Endometrium (tissue), 2 donors: ENCODE measurements around the gene RCSD1.
"Not testable (repeated sequence)": the region's sequence is repeated elsewhere in the genome, so short reads cannot be mapped to it uniquely, and the experiment has no call there.

Experiments used
- FAIRE-seq: peaks from 2 replicates; lab custom pipeline; 2012; peaks lifted over from hg19 to GRCh38; lab: Jason Lieb, UNC
- donor health status: control.
- donor health status: control.

RCSD1 gene, protein sequence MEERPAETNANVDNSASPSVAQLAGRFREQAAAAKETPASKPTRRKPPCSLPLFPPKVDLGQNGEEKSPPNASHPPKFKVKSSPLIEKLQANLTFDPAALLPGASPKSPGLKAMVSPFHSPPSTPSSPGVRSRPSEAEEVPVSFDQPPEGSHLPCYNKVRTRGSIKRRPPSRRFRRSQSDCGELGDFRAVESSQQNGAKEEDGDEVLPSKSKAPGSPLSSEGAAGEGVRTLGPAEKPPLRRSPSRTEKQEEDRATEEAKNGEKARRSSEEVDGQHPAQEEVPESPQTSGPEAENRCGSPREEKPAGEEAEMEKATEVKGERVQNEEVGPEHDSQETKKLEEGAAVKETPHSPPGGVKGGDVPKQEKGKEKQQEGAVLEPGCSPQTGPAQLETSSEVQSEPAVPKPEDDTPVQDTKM

DNA sequence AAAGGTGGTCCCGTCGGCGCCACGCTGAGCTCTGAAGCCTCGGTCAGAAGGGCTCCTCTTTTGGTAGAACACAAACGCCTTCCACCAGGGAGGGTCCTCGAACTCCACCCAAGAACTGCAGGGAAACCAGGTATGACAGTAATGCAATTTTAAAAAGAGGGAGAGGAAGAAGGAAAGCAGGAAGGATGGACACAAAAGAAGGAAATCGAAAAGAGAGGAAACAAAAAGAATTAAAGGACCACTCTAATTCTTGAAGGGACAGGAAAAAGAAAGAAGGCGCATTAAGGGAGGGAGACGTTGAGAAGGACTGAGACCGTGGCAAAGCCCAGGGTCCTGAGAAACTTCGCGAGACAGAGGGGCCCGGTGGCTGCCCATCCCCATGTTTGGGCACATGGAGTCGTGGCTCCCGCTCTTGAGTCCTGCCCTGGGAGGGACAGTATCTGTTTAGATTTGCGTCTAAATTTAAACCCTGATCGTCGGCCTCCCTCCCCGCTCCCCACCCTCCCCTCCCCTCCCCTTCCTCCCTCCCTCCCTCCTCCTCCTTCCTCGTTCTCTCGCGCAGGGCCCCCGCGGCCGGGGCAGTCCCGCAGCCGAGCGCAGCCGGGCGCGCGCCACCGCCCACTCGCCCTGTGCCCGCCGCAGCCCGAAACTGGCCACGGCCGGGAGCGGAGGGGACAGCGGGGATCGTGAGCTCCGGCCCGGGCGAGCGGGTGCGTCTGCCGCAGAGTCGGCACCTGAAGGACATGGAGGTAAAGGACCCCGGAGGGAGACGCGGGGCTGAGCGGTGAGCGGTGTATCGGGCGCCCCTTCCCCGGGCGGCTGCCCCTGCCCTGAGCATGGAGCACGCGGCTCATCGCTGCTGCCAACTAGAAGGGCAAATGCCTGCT, at the start of gene RCSD1:
RCSD1 (plus strand) TSS at position 552 of the 887 bp plus-strand sequence; CDS start at position 744, 192 bp downstream.
- no peak for FAIRE-seq

- FAIRE-seq = no peak
Observed at GRCh38 chr1:167582064-167582463, 48.0 kb upstream of the RCSD1 start.

DNA sequence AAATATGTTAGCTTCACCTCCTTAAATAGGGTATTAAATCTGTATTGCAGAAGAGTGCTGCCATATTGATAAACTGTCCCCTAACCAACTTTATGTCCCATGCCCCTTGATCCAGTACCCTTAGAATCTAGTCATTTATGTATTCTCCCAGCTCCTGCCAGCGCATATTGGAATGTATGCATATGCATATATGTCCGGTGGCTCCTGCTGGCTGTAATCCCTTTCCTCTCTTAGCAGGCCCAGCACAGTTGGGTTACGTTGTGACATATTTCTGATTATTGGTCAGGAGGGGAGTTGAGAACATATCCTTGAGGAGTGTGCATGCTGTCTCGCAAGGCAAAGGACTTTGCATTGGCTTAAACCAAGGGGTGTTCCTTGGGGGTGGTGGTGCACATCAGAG, 47.3 kb upstream of the RCSD1 start:
- FAIRE-seq = no peak

DNA sequence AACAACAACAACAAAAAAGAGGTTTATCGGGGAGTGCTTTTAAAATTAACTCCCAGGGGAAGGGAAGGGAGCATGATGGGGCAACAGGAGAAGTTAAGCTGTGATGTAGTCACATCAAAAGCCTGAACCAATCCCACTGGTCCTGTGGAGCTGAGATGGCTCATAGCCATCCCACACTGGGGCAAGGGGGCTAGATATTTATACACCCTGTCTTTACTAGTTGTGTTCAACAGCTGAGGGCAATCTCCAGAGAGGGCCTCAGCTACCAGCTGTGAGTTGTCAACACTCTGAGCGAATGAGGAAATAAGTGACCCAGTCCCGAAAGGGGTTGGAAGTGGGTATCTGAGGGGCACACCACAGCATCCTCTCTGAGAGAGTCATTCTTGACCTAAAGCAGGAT, 45.5 kb upstream of the RCSD1 start:
- FAIRE-seq = no peak

DNA sequence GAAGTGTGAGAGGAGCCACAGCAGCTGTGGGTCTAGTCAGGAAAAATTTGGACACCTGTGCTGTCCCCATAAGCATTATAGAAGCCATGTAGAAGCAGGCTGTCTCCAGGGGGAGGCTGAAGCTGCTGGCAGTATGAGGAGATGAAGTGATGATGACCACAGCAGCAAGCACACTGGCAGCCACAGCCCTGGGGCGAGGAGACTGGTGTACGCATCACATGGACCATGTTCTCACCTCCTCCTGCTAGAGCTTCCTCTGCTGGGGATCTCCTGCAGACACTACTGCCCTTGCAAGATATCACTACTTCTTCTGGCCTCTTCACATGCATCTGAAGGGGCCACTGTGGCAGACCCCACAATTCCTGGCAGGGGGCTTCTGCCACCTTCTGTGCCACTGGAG, 42.7 kb upstream of the RCSD1 start:
- FAIRE-seq = no peak

DNA sequence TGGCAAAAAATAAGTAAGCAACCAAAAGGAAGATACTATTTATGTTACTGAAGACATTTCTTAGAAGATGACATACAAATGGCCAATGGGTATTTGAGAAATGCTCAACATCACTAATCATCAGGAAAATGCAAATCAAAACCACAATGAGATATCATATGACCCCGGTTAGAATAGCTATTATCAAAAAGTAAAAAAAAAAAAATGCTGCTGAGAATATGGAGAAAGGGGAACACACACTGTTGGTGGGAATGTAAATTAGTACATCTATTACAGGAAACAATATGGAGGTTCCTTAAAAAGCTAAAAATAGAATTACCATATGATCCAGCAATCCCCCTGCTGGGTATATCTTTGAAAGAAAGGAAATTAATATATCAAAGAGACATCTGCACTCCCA, 42.2 kb upstream of the RCSD1 start:
- FAIRE-seq = no peak

DNA sequence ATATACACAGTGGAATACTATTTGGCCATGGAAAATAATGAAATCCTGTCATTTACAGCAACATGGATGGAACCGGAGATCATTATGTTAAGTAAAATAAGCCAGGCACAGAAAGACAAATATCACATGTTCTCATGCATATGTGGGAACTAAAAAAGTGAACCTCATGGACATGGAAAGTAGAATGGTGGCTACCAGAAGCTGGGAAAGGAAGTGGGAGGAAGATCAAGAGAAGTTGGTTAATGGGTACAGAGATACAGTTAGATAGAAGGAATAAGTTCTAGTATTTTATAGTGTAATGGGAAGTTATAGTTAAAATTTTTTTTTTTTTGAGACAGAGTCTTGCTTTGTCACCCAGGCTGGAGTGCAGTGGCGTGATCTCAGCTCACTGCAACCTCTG, 41.7 kb upstream of the RCSD1 start:
- FAIRE-seq = no peak

DNA sequence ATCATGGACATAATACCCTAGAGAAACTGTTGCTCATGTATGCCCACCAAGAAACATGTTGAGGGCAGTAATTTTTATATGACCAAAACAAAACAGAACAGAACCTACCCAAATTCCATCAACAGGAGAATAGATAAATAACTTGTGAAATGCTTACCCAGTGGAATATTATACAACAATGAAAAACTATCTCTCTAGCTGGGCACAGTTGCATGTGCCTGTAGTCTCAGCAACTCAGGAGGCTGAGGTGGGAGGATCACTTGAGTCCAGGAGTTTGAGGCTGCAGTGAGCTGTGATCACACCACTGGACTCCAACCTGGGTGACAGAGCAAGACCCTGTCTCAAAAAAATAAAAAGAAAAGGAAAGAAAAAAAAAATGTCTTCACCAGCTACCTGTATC, 37.6 kb upstream of the RCSD1 start:
- no peak for FAIRE-seq

- no peak for FAIRE-seq
Observed at GRCh38 chr1:167593860-167594259, 36.2 kb upstream of the RCSD1 start.

DNA sequence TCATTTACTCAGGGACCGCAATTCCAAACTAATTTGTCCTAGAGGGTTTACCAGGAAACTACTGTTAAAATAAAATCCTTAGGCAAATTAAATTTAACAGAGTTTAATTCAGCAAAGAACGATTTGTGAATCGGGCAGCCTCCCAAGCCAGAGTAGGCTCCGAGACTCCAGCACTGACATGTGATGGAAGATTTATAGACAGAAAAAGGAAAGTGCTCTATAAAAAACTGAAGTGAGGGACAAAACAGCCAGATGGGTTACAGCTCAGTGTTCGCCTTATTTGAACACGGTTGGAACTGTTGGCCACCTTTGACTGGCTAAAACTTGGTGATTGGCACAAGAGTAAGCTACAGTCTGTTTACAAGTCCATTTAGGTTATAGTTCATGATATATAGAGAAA, 35.2 kb upstream of the RCSD1 start:
- no peak for FAIRE-seq

DNA sequence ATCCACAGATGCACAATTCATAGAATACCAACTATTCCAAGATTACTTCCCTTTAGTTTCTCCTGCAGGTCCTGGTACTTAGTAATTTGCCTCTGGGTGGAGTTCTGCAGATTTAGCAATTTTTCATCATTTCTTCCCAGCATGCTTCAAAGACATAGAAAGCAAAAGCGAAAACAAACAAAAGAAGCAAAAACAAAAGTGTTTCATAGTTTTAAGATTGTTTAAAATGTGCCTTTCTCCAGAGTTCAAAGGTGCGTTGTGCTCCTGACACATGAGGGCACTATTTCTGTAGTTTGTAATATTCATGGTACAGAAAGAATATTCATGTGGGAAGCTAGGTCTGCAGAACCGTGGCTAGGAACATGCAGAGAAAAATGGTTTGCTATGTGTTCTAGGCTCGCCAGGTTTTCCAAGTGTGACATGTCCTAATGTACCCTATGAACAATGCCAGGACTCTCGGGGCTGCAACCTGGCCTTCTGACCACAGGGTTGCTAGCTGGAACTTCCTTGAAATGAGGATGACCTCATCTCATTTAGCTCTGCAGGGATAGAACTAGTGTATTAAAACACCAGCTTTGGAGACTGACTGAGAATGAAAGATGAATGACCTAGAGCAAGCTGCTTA, 30.0 kb upstream of the RCSD1 start:
- FAIRE-seq = peak; percentile 73

DNA sequence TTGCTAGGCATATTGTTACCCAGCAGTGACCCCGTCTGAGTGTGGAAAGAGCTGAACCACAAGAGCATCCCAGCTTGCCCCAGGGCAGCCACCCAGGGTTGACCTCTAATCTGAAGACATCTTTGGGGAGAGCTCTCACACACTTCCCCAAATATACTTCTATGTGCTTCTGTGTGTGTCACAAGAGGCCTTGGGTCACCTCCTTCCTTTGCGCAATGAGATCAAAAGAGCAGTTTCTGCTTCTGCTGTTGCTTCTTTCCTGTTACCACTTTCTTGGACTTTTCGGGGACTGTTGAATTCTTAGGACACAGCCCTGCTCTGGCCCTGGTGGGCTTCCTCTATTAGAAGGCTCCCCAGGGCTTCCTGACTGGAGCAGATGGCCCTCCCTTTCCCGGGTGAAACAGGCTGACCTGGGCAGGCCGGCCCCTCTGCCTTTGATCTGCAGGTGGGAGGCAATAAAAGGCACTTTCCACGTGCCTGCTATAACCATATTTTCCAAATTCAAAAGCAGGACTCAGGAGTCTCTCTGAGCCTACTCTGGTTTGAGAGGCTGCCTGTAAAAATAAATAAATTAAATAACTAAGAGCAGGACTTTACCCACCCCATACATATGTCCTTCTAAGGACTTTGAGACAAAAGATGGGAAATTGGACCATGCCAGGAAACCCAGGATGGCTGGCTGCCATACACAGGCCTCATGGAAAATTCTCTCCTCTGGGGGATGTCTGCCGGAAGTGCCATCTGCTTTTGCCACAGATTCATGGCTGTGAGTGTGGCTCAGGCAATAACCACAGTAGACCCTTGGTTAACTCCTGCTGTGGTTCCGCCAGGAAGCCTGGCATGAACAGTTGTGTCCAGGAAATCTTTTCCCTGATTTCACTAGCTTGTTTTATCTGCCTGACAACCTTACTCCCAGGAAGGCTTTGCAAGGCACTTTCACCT, 28.3 kb upstream of the RCSD1 start:
- no peak for FAIRE-seq

DNA sequence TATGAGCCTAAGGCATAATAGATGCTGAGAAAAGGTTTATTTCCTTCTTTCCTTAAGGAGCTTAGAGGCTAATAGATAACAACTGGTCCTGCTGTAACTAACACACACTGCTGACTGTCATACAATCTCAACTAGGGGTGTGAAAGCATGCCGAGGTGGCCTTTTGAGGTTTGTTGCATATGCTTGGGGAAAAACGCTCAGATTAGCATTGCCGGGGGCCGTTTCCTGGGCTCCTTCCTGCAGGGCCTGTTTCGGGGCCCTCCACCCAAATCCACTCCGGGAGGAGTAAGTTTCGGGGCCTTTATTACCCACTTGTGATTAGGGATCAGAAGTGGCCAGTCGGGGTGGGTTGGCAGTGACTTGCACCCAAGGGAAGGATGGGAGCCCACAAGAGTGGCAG, 27.2 kb upstream of the RCSD1 start:
- FAIRE-seq = no peak

DNA sequence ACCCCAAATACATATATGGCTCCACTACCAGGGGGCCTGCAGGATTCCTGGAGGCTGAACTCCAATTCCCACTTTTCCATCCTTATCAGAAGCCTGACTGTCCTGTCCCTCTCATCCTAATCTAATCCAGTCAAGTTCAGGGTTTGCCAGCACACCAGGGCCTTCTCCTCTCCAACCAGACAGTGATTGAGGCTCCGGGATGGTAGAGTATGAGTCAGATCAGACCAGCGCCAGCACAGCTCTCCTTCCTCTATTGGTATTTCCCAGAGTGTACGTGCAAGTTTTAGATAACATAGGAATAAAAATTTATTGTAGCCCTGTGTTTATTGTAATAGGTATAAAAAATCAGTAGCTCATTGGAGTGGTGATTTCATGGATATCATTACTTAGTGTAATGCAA, 24.5 kb upstream of the RCSD1 start:
- FAIRE-seq = no peak

- FAIRE-seq = no peak
Observed at GRCh38 chr1:167611983-167612382, 18.0 kb upstream of the RCSD1 start.

GRCh38 chr1:167612587-167613385, 17.2 kb upstream of the RCSD1 start:
- no peak for FAIRE-seq

- not testable (repeated sequence) for FAIRE-seq
Observed at GRCh38 chr1:167613984-167614383, 16.0 kb upstream of the RCSD1 start.

GRCh38 chr1:167614851-167615250, 15.2 kb upstream of the RCSD1 start:
- no peak for FAIRE-seq

- FAIRE-seq = no peak
Observed at GRCh38 chr1:167616521-167616920, 13.5 kb upstream of the RCSD1 start.
